HEK293 (cell line): ENCODE results near the gene LALBA.
"Not testable (repeated sequence)": the region's sequence is repeated elsewhere in the genome, so short reads cannot be mapped to it uniquely, and the experiment has no call there.

ENCODE experiments used
- CTCF ChIA-PET: fragments of 350-600 bp; formaldehyde crosslinking; extraction: SDS; loops from one replicate; lab custom pipeline; 2021; ENCODE audit warnings: antibody characterized with exemption; lab: Yijun Ruan, JAX
- POLR2A ChIA-PET: fragments of 300-600 bp; formaldehyde crosslinking; extraction: SDS; loops from one replicate; lab custom pipeline; 2020; ENCODE audit warnings: antibody characterized with exemption, inconsistent platforms; lab: Yijun Ruan, JAX
- H3K27ac ChIP-seq: fragments of 200-500 bp; sonication (Bioruptor generic); 2 replicates; pipeline ENCODE4 v1.5.1; 2014; ENCODE audit warnings: low read depth, low read length, control low read depth, inconsistent platforms; ENCODE audit errors: extremely low read depth
- H3K36me3 ChIP-seq, 2 experiments: fragments of 200-500 bp in 1 of 2; sonication (Bioruptor generic) in 1 of 2; 1 replicate in 1 of 2; 2 replicates in 1 of 2; pipeline ENCODE4 v1.5.1; 2014 to 2017; ENCODE audit warnings: inconsistent platforms in 2 of 2, low read length in 2 of 2; ENCODE audit not compliant: control insufficient read depth in 2 of 2, insufficient read depth in 1 of 2
- H3K4me1 ChIP-seq: fragments of 200-500 bp; sonication (Bioruptor generic); 2 replicates; pipeline ENCODE4 v1.5.1; 2014; ENCODE audit warnings: mild to moderate bottlenecking, low read length, inconsistent platforms; ENCODE audit not compliant: control insufficient read depth, insufficient read depth
- H3K4me3 ChIP-seq: 2 replicates; pipeline ENCODE4 v1.5.1; 2011; ENCODE audit warnings: low read depth, mild to moderate bottlenecking, control low read depth, low read length, moderate library complexity
- H3K9me3 ChIP-seq: fragments of 200-500 bp; sonication (Bioruptor generic); 2 replicates; pipeline ENCODE4 v1.5.1; 2014; ENCODE audit warnings: low read depth, low read length, inconsistent platforms; ENCODE audit not compliant: control insufficient read depth, insufficient read depth
- KLF7 ChIP-seq: fragments of 450-650 bp; formaldehyde crosslinking; IDR thresholded peaks from 2 replicates; pipeline ENCODE4 v1.5.1; 2016; ENCODE audit warnings: missing biosample characterization, missing genetic modification characterization, borderline replicate concordance
- KLF9 ChIP-seq: fragments of 450-650 bp; formaldehyde crosslinking; IDR thresholded peaks from 2 replicates; pipeline ENCODE4 v1.5.1; 2016; ENCODE audit warnings: missing biosample characterization, missing genetic modification characterization, low read depth
- SP3 ChIP-seq: fragments of 450-650 bp; formaldehyde crosslinking; IDR thresholded peaks from 2 replicates; pipeline ENCODE4 v1.5.1; 2016; ENCODE audit warnings: missing biosample characterization, missing genetic modification characterization
- YY1 ChIP-seq: fragments of 450-650 bp; formaldehyde crosslinking; IDR thresholded peaks from 2 replicates; pipeline ENCODE4 v1.5.1; 2018; ENCODE audit warnings: missing biosample characterization, missing genetic modification characterization
- ZBTB17 ChIP-seq: fragments of 450-650 bp; formaldehyde crosslinking; IDR thresholded peaks from 2 replicates; pipeline ENCODE4 v1.5.1; 2016; ENCODE audit warnings: missing biosample characterization, missing genetic modification characterization
- ZBTB20 ChIP-seq: fragments of 450-650 bp; formaldehyde crosslinking; IDR thresholded peaks from 2 replicates; pipeline ENCODE4 v1.5.1; 2016; ENCODE audit warnings: missing biosample characterization, missing genetic modification characterization
- ZBTB48 ChIP-seq: fragments of 450-650 bp; formaldehyde crosslinking; IDR thresholded peaks from 2 replicates; pipeline ENCODE4 v1.5.1; 2016; ENCODE audit warnings: missing biosample characterization, missing genetic modification characterization
- ZNF341 ChIP-seq: fragments of 450-650 bp; formaldehyde crosslinking; IDR thresholded peaks from 2 replicates; pipeline ENCODE4; 2016; ENCODE audit warnings: low read depth, missing biosample characterization, missing genetic modification characterization
- ZXDB ChIP-seq: fragments of 450-650 bp; formaldehyde crosslinking; IDR thresholded peaks from 2 replicates; pipeline ENCODE4 v1.5.1; 2016; ENCODE audit warnings: missing biosample characterization, missing genetic modification characterization
- TF ChIP-seq, protein P1 (sequence below): fragments of 450-650 bp; formaldehyde crosslinking; IDR thresholded peaks from 2 replicates; pipeline ENCODE4 v1.5.1; 2016; ENCODE audit warnings: missing biosample characterization, missing genetic modification characterization
- TF ChIP-seq, protein P2 (sequence below): fragments of 450-650 bp; formaldehyde crosslinking; IDR thresholded peaks from 2 replicates; pipeline ENCODE4 v1.5.1; 2016; ENCODE audit warnings: missing biosample characterization, missing genetic modification characterization
- TF ChIP-seq, protein P3 (sequence below): fragments of 450-650 bp; formaldehyde crosslinking; conservative IDR thresholded peaks from 2 replicates; pipeline ENCODE4 v1.5.1; 2016; ENCODE audit warnings: low read depth, missing biosample characterization, missing genetic modification characterization
- TF ChIP-seq, protein P4 (sequence below): fragments of 450-650 bp; formaldehyde crosslinking; IDR thresholded peaks from 2 replicates; pipeline ENCODE4 v1.5.1; 2016; ENCODE audit warnings: missing biosample characterization, missing genetic modification characterization

The LALBA gene

DNA sequence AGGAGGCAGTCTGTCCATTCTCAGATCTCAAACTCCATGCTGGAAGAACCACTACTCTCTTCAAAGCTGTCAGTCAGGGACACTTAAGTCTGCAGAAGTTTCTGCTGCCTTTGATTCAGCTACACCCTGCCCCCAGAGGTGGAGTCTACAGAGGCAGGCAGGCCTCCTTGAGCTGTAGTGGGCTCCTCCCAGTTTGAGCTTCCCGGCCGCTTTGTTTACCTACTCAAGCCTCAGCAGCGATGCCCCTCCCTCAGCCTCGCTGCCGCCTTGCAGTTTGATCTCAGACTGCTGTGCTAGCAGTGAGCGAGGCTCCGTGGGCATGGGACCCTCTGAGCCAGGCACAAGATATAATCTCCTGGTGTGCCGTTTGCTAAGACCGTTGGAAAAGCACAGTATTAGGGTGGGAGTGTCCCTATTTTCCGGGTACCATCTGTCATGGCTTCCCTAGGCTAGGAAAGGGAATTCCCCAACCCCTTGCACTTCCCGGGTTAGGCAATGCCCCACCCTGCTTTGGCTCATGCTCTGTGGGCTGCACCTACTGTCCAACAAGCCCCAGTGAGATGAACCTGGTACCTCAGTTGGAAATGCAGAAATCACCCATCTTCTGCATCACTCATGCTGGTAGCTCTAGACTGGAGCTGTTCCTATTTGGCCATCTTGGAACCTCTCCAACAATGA lies 16.0 kb downstream of the LALBA start:
- CTCF ChIA-PET = interaction anchor here (1.2 kb wide), 1 partner anchor 64 kb away, joined by 4 read pairs; no protein-coding TSS in a partner anchor

DNA sequence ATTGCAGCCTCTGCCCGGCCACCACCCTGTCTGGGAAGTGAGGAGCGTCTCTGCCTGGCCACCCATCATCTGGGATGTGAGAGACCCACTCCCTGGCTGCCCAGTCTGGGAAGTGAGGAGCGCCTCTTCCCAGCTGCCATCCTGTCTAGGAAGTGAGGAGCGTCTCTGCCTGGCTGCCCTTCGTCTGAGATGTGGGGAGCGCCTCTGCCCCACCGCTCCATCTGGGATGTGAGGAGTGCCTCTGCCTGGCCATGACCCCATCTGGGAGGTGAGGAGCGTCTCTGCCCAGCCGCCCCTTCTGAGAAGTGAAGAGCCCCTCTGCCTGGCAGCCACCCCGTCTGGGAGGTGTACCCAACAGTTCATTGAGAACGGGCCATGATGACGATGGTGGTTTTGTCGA lies 18.2 kb downstream of the LALBA start:
- CTCF ChIA-PET, H3K9me3 ChIP-seq, H3K4me1 ChIP-seq, H3K36me3 ChIP-seq, POLR2A ChIA-PET, H3K27ac ChIP-seq, H3K4me3 ChIP-seq: not testable (repeated sequence)

More for the DNA sequence above, 16.0 kb downstream of the LALBA start:
- peak; percentile 67 for TF ChIP-seq ZBTB20
- TF ChIP-seq ZNF341 (tag by site-specific recombination) = peak; percentile 25; the same call in 1 of the 2 replicates
- TF ChIP-seq, protein P1, sequence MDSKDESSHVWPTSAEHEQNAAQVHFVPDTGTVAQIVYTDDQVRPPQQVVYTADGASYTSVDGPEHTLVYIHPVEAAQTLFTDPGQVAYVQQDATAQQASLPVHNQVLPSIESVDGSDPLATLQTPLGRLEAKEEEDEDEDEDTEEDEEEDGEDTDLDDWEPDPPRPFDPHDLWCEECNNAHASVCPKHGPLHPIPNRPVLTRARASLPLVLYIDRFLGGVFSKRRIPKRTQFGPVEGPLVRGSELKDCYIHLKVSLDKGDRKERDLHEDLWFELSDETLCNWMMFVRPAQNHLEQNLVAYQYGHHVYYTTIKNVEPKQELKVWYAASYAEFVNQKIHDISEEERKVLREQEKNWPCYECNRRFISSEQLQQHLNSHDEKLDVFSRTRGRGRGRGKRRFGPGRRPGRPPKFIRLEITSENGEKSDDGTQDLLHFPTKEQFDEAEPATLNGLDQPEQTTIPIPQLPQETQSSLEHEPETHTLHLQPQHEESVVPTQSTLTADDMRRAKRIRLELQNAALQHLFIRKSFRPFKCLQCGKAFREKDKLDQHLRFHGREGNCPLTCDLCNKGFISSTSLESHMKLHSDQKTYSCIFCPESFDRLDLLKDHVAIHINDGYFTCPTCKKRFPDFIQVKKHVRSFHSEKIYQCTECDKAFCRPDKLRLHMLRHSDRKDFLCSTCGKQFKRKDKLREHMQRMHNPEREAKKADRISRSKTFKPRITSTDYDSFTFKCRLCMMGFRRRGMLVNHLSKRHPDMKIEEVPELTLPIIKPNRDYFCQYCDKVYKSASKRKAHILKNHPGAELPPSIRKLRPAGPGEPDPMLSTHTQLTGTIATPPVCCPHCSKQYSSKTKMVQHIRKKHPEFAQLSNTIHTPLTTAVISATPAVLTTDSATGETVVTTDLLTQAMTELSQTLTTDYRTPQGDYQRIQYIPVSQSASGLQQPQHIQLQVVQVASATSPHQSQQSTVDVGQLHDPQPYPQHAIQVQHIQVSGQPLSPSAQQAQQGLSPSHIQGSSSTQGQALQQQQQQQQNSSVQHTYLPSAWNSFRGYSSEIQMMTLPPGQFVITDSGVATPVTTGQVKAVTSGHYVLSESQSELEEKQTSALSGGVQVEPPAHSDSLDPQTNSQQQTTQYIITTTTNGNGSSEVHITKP (tag by site-specific recombination) = 0 out of 2 replicates have a peak, but pooled peaks have one; percentile 11
- TF ChIP-seq, protein P2, sequence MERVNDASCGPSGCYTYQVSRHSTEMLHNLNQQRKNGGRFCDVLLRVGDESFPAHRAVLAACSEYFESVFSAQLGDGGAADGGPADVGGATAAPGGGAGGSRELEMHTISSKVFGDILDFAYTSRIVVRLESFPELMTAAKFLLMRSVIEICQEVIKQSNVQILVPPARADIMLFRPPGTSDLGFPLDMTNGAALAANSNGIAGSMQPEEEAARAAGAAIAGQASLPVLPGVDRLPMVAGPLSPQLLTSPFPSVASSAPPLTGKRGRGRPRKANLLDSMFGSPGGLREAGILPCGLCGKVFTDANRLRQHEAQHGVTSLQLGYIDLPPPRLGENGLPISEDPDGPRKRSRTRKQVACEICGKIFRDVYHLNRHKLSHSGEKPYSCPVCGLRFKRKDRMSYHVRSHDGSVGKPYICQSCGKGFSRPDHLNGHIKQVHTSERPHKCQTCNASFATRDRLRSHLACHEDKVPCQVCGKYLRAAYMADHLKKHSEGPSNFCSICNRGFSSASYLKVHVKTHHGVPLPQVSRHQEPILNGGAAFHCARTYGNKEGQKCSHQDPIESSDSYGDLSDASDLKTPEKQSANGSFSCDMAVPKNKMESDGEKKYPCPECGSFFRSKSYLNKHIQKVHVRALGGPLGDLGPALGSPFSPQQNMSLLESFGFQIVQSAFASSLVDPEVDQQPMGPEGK (tag by site-specific recombination) = 0 out of 2 replicates have a peak, but pooled peaks have one; percentile 23
- TF ChIP-seq ZBTB17 (tag by site-specific recombination) = peak; percentile 36; the same call in 1 of the 2 replicates
- 0 out of 2 replicates have a peak, but pooled peaks have one; percentile 16 for TF ChIP-seq KLF9 (tag by site-specific recombination)
- TF ChIP-seq, protein P3, sequence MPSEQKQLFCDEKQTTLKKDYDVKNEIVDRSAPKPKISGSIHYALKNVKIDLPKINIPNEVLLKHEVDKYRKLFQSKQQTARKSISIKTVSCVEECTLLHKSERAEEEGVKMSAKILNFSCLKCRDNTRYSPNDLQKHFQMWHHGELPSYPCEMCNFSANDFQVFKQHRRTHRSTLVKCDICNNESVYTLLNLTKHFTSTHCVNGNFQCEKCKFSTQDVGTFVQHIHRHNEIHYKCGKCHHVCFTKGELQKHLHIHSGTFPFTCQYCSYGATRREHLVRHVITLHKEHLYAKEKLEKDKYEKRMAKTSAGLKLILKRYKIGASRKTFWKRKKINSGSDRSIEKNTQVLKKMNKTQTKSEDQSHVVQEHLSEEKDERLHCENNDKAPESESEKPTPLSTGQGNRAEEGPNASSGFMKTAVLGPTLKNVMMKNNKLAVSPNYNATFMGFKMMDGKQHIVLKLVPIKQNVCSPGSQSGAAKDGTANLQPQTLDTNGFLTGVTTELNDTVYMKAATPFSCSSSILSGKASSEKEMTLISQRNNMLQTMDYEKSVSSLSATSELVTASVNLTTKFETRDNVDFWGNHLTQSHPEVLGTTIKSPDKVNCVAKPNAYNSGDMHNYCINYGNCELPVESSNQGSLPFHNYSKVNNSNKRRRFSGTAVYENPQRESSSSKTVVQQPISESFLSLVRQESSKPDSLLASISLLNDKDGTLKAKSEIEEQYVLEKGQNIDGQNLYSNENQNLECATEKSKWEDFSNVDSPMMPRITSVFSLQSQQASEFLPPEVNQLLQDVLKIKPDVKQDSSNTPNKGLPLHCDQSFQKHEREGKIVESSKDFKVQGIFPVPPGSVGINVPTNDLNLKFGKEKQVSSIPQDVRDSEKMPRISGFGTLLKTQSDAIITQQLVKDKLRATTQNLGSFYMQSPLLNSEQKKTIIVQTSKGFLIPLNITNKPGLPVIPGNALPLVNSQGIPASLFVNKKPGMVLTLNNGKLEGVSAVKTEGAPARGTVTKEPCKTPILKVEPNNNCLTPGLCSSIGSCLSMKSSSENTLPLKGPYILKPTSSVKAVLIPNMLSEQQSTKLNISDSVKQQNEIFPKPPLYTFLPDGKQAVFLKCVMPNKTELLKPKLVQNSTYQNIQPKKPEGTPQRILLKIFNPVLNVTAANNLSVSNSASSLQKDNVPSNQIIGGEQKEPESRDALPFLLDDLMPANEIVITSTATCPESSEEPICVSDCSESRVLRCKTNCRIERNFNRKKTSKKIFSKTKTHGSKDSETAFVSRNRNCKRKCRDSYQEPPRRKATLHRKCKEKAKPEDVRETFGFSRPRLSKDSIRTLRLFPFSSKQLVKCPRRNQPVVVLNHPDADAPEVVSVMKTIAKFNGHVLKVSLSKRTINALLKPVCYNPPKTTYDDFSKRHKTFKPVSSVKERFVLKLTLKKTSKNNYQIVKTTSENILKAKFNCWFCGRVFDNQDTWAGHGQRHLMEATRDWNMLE (tag by site-specific recombination) = peak; percentile 49; the same call in 1 of the 2 replicates
- 0 out of 2 replicates have a peak, but pooled peaks have one; percentile 20 for TF ChIP-seq ZXDB (tag by site-specific recombination)
- TF ChIP-seq YY1 = 0 out of 2 replicates have a peak, but pooled peaks have one; percentile 12
- peak; percentile 32; the same call in 1 of the 2 replicates for TF ChIP-seq KLF7
- TF ChIP-seq, protein P4, sequence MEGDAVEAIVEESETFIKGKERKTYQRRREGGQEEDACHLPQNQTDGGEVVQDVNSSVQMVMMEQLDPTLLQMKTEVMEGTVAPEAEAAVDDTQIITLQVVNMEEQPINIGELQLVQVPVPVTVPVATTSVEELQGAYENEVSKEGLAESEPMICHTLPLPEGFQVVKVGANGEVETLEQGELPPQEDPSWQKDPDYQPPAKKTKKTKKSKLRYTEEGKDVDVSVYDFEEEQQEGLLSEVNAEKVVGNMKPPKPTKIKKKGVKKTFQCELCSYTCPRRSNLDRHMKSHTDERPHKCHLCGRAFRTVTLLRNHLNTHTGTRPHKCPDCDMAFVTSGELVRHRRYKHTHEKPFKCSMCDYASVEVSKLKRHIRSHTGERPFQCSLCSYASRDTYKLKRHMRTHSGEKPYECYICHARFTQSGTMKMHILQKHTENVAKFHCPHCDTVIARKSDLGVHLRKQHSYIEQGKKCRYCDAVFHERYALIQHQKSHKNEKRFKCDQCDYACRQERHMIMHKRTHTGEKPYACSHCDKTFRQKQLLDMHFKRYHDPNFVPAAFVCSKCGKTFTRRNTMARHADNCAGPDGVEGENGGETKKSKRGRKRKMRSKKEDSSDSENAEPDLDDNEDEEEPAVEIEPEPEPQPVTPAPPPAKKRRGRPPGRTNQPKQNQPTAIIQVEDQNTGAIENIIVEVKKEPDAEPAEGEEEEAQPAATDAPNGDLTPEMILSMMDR (tag by site-specific recombination) = peak; percentile 28; the same call in 1 of the 2 replicates
- peak; percentile 85 for TF ChIP-seq ZBTB48 (tag by site-specific recombination)
- TF ChIP-seq SP3 (tag by site-specific recombination) = peak; percentile 53
- POLR2A ChIA-PET = interaction anchor here (0.6 kb wide), 1 partner anchor 240 kb away, joined by 4 read pairs; no protein-coding TSS in a partner anchor
- H3K27ac ChIP-seq, H3K36me3 ChIP-seq, H3K4me1 ChIP-seq, H3K9me3 ChIP-seq, H3K4me3 ChIP-seq: not testable (repeated sequence)
